Dermis microvascular lymphatic vessel endothelial cell (primary cell): ENCODE results near the gene CAMK2N2. TPM values are rescaled to one million over a fixed set of nuclear protein-coding genes. Genes with fewer than 3 reads are reported as not detected.

Experiments used
- DNase-seq, 2 donors: peaks; one replicate each; pipeline versions ENCODE4 v3.0.0 to v3.0.0-alpha.2; 2010; ENCODE audit warnings: low read depth in 2 of 2
- total RNA-seq: library from RNA; depleted of rRNA; stranded (reverse); fragments of >200 nt; gene quantifications from 2 replicates; pipeline ENCODE4 v1.2.1, GENCODE V29; 2014

CAMK2N2 gene
- not detected in 2 replicates for total RNA-seq

- DNase-seq, result peak in 1 of 2 donors; percentile 69
Measured at GRCh38 chr3:184261270-184261853, at the start of gene CAMK2N2. Gene CAMK2N2, minus strand, starts transcription at chr3:184261553. Its CDS starts 268 bp downstream, at chr3:184261285.

GRCh38 chr3:184308744-184309143 lies 47.4 kb upstream of the CAMK2N2 start:
- DNase-seq, result no peak

DNA sequence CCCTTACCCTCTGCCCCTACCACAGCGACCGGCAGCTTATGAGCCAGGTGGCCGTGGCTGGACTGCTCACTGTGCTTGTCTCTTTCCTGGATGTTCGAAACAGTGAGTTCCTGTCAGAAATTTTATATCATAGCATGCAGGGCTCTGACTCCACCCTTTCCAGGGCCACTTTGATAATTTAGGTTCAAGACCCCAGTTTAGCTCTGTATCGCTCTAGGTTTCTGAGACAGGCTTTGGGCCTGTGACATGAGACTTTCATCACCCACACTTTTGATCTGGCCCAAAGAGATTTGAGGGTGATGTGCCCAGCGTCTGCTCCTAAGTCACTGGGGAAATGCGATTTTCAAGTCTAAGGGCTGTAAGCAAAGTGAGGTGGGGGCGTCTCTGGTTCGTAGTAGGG lies 46.6 kb upstream of the CAMK2N2 start:
- no peak for DNase-seq

- DNase-seq, result no peak
Measured at GRCh38 chr3:184306341-184306972, 45.1 kb upstream of the CAMK2N2 start.

DNA sequence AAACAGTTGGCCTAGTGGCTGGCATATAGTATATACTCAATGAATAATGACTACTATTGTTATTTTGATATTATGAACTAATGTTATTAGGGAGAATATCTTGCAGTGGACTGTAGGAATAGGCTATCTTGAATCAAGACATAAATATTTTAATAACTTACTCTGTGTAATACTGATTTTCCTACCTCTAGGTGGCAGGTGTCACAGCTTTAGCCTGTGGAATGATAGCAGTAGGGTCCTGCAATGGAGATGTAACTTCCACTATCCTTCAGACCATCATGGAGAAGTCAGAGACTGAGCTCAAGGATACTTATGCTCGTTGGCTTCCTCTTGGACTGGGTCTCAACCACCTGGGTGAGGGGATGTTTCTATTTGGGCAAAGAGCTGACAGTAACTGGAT lies 44.2 kb upstream of the CAMK2N2 start:
- DNase-seq, result peak in 1 of 2 donors; percentile 49

GRCh38 chr3:184300378-184300720 lies 39.0 kb upstream of the CAMK2N2 start:
- DNase-seq, result peak in 1 of 2 donors; percentile 63

GRCh38 chr3:184299488-184300377 lies 38.4 kb upstream of the CAMK2N2 start:
- peak in 1 of 2 donors; percentile 43 for DNase-seq

DNA sequence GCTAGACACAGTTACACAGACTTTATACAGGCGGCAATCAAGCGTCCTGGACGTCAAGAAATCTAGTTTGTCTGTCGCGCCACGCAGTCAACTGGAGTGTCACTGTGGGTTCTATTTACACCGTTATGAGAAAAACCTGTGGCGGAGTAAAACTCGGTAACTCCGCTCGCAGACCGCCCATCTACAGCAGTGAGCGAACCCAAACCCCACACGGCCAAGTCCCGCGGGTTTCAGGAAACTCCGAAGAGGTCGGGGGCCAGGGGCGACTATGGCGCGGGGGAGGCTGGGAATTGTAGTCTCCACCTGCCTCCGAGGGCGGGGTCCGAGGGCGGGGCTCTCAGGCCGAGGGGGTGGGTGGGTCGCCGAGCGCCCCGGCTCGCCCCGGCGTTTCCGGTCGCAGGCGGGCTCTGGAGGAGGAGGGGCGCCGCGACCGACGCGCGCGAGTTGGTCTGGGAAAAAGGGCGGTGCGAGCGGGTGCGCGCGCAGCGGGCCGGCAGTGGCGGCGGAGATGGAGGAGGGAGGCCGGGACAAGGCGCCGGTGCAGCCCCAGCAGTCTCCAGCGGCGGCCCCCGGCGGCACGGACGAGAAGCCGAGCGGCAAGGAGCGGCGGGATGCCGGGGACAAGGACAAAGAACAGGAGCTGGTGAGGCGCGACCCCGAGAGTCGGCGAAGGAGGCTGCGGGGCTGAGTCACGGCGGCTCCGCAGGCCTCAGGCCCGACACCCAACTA lies 37.6 kb upstream of the CAMK2N2 start, which contains the start of gene PSMD2:
PSMD2 (plus strand) TSS at position 483 of the 729 bp plus-strand sequence; CDS start at position 509, 26 bp downstream.
- DNase-seq, result peak; percentile 90 to 97

- DNase-seq, result no peak
Measured at GRCh38 chr3:184296616-184297015, 35.3 kb upstream of the CAMK2N2 start.

DNA sequence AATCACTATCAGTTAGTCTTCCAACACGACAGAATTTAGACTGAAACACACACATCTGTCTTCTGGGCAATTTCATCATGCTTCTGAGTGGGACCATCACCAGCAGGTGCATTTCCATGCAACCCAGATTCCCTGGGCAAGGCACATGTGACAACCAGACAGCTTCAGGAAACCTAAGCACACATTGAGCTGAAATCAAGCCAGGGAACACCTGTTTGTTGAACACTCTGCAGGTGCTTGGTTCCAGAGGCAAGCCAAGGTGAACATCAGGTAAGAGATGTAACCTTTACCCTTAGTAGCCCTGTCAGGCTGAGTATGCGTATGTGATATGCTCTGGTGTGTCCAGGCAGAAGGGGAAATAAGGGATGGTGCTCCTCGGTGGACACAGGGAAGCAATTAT lies 34.4 kb upstream of the CAMK2N2 start:
- no peak for DNase-seq

DNA sequence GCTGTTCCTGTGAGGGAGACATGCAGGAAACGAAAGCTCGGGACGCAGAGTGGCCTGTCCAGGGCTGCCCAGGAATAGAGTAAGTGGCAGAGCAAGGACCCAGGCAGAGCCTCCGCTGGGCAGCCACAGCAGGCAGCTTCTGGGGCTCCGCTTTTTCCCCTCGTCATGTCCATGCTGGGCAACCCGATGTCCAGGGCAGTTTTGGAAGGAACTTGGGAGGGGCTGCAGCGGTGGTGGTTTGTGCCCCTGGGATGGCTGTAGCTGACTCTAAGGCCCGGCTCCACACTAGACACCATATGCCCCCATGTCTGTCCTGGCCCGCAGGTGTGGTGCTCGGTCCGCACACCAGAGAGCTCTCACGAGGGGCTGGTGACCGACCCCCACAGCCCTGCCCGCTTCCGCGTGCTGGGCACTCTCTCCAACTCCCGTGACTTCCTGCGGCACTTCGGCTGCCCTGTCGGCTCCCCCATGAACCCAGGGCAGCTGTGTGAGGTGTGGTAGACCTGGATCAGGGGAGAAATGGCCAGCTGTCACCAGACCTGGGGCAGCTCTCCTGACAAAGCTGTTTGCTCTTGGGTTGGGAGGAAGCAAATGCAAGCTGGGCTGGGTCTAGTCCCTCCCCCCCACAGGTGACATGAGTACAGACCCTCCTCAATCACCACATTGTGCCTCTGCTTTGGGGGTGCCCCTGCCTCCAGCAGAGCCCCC lies 30.5 kb upstream of the CAMK2N2 start:
- DNase-seq, result no peak

DNA sequence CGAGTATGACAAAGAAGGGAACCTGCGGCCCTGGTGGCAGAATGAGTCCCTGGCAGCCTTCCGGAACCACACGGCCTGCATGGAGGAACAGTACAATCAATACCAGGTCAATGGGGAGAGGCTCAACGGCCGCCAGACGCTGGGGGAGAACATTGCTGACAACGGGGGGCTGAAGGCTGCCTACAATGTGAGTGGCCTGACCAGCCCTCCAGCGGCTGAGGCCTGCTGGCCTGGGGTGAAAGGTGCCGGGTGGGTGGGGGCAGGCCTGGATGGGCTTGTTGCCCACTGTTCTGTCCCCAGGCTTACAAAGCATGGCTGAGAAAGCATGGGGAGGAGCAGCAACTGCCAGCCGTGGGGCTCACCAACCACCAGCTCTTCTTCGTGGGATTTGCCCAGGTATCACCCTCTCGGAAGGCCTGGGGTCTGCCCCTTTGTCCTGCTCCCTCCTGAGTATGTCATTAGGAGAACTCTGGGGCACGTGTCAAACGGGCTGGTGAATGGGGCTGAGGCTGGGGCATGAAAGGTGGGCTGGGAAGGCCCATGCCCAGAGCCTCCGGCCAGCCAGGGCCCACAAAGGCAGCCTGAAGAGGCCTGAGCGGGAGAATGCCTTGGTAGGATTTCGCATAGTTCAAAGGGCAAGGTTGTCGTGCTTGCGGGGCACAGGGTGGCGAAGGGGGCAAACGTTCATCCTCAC lies 29.8 kb upstream of the CAMK2N2 start:
- no peak for DNase-seq

DNA sequence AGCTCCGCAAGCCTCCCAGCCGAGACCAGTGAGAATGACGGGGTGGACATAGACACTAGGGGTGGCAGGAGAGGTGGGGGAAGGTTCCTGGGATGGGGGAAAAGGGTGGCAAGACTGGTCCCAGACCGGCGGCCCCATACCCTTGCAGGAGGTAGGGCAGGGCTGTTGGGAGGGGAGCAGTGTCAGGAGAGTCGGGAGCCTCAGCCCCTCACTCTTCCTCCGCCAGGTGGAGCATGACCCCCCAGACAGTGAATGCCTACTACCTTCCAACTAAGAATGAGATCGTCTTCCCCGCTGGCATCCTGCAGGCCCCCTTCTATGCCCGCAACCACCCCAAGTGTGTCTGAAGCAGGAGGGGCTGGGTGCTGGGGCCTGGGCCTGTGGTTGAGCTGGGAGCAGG lies 29.0 kb upstream of the CAMK2N2 start:
- no peak for DNase-seq

DNA sequence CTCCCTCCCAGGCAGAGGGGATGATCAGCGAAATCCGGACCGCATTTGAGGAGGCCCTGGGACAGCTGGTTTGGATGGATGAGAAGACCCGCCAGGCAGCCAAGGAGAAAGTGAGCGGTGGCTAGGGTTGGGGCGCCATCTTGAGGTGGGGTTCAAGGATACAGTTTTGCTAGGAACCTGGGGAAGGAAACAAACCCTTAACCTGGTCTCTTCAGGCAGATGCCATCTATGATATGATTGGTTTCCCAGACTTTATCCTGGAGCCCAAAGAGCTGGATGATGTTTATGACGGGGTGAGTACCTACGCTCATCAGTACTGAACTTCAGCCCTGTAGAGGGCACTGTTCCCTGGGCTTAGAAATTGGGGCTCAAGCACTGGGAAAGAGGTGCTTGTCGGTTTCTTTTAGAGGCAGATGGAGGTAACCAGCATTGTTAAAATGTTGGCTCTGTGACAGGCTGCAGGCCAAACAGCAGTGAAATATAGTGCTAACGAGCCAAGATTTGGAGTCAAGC lies 28.1 kb upstream of the CAMK2N2 start:
- DNase-seq, result peak; percentile 28 to 53

DNA sequence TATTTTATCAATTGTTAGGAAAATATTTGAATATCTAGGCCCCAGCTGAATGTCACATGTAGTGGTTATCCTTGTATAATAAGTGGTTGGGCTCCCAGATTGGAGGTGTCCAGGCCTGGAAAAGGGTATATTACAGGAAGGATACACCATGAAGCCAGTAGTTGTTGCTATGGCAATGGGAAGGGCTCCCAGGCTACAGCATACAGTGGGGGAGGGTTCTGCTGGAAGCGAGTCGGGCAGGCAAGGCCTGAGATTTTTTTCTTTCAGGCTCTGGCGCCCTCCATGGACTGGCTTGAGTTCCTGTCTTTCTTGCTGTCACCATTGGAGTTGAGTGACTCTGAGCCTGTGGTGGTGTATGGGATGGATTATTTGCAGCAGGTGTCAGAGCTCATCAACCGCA lies 23.3 kb upstream of the CAMK2N2 start:
- DNase-seq, result peak; percentile 90 to 96

GRCh38 chr3:184283681-184284080 lies 22.3 kb upstream of the CAMK2N2 start:
- no peak for DNase-seq

DNA sequence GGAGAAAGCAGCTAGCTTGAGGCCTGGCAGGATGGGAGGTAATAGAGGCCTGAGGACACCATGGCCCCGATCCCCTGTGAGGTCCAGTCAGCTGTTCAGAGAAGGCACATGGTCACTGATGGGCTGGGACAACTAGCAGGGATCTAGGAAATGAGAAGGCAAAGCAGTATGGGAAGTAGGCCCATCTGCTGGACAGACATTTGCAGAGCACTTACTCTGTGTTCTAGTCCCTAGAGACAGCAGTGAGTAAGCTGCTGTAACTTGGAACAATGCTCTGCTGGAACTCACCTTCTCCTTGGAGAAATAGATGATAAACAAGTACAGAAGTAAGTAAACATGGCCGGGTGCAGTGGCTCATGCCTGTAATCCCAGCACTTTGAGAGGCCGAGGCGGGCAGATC lies 21.6 kb upstream of the CAMK2N2 start:
- no peak for DNase-seq

GRCh38 chr3:184277366-184277765 lies 16.0 kb upstream of the CAMK2N2 start:
- no peak for DNase-seq

- DNase-seq, result no peak
Measured at GRCh38 chr3:184275961-184276910, 14.9 kb upstream of the CAMK2N2 start, which contains the start of gene ECE2. Gene ECE2, plus strand, starts transcription at chr3:184276022. Its CDS starts 132 bp downstream, at chr3:184276154.
